PFSK-1 (cell line): Measurements from ENCODE around the gene OPN4.

Source experiments
- FOXP2 ChIP-seq: optimal IDR thresholded peaks from 2 replicates; pipeline ENCODE3; 2011; ENCODE audit warnings: borderline replicate concordance, control low read depth, inconsistent platforms; ENCODE audit not compliant: insufficient read depth; ENCODE audit errors: extremely low read length, extremely low read depth
- POLR2AphosphoS5 ChIP-seq: IDR thresholded peaks from 2 replicates; pipeline ENCODE4 v1.6.1; 2012; ENCODE audit warnings: low read depth, mild to moderate bottlenecking, control low read depth, low read length, moderate library complexity
- REST ChIP-seq, 2 experiments: IDR thresholded peaks; 2 replicates each; pipeline versions ENCODE4 v1.6.1 to v1.8.0; 2011 to 2012; ENCODE audit warnings: low read depth in 2 of 2, low read length in 2 of 2, control low read depth in 1 of 2, inconsistent platforms in 1 of 2, mild to moderate bottlenecking in 1 of 2, moderate library complexity in 1 of 2; ENCODE audit not compliant: insufficient read depth in 1 of 2
- SIN3A ChIP-seq: IDR thresholded peaks from 2 replicates; pipeline ENCODE4 v1.6.1; 2012; ENCODE audit warnings: mild to moderate bottlenecking, low read length, moderate library complexity, borderline replicate concordance; ENCODE audit not compliant: insufficient read depth
- TAF1 ChIP-seq: IDR thresholded peaks from 2 replicates; pipeline ENCODE4 v1.6.1; 2012; ENCODE audit warnings: low read length, control low read depth, borderline replicate concordance; ENCODE audit not compliant: insufficient read depth

OPN4 gene

GRCh38 chr10:86653987-86654386 lies 360 bp upstream of the OPN4 start:
- TF ChIP-seq REST (IDR thresholded peaks at IDR 0.05; ENCODE audit: insufficient read depth in 1 of 2, low read depth in 2 of 2, low read length in 2 of 2) (no peak), FOXP2 (no peak), POLR2AphosphoS5 (no peak), SIN3A (no peak), TAF1 (no peak)

GRCh38 chr10:86655173-86655540 lies 810 bp downstream of the OPN4 start:
- no peak for TF ChIP-seq TAF1
- TF ChIP-seq POLR2AphosphoS5, result no peak
- TF ChIP-seq SIN3A, result no peak
- TF ChIP-seq FOXP2, result no peak
- TF ChIP-seq REST (IDR thresholded peaks at IDR 0.05; ENCODE audit: insufficient read depth in 1 of 2, low read depth in 2 of 2, low read length in 2 of 2), result no peak

- TF ChIP-seq FOXP2 (no peak), REST (IDR thresholded peaks at IDR 0.05; ENCODE audit: insufficient read depth in 1 of 2, low read depth in 2 of 2, low read length in 2 of 2) (no peak), TAF1 (no peak), SIN3A (no peak), POLR2AphosphoS5 (no peak)
Observed at GRCh38 chr10:86655596-86655995, 1.2 kb downstream of the OPN4 start.

GRCh38 chr10:86657011-86657395 lies 2.7 kb downstream of the OPN4 start:
- TF ChIP-seq REST (IDR thresholded peaks at IDR 0.05; ENCODE audit: insufficient read depth in 1 of 2, low read depth in 2 of 2, low read length in 2 of 2), result no peak
- TF ChIP-seq FOXP2, result no peak
- TF ChIP-seq SIN3A, result no peak
- no peak for TF ChIP-seq TAF1
- no peak for TF ChIP-seq POLR2AphosphoS5
